ENCODE data around the gene RHOT2. TPM values are rescaled to one million over a fixed set of nuclear protein-coding genes. Genes with fewer than 3 reads are reported as not detected.

The RHOT2 gene
- total and polyA plus RNA-seq, 2 donors (not counting 3 experiments of a cell fraction or from before 2014, with no cell fraction given): 106 to 139 TPM

DNA sequence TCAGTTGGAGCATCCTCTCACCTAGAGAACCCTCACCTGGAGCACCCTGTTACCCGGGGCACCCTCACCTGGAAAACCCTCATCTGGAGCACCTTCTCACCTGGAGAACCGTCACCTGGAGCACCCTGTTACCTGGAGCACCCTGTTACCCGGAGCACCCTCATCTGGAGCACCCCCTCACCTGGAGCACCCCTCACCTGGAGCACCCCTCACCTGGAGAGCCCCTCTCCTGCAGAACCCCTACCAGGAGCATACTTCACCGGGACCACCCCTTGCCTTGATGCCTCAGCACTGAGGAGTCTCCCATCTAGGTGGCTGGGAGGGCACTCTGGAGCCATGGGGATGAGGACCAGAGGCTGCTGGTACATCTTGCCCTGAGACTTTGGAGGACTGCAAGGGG, 41.0 kb downstream of the RHOT2 start:
- Histone ChIP-seq H3K79me2 (ENCODE audit: control insufficient read depth, insufficient read depth, low read length) (no peaks in the 10 kb centered on the region), H3K4me3 (replicated peaks in 1 of 3; ENCODE audit: insufficient read depth in 1 of 3, low read depth in 1 of 3, low read length in 3 of 3) (no peak overlapping the region), H3K27ac (ENCODE audit: insufficient read depth, low read depth, low read length) (no peak overlapping the region), H3K27me3 (ENCODE audit: control insufficient read depth in 2 of 2, insufficient read depth in 2 of 2, low read length in 2 of 2) (peaks cover 19 to 27% of the 10 kb centered on the region in 2 experiments), H3K9me1 (replicated peaks; ENCODE audit: control insufficient read depth, extremely low read depth, insufficient read depth, low read length) (no peaks in the 10 kb centered on the region), H2AFZ (ENCODE audit: low read depth, low read length) (no peak overlapping the region), H4K20me1 (replicated peaks; ENCODE audit: control insufficient read depth, extremely low read depth, insufficient read depth, low read length) (no peaks in the 10 kb centered on the region), H3K9ac (replicated peaks; ENCODE audit: extremely low read depth, insufficient read depth, low read length) (no peak overlapping the region), H3K4me2 (ENCODE audit: insufficient read depth, low read length) (no peak overlapping the region), H3K4me1 (ENCODE audit: control insufficient read depth, extremely low read depth, insufficient read depth, low read length) (peaks cover under 1% of the 10 kb centered on the region), H3K9me3 (replicated peaks; ENCODE audit: control insufficient read depth, insufficient read depth, low read length) (no peaks in the 10 kb centered on the region), H3K36me3 (ENCODE audit: control insufficient read depth in 2 of 2, extremely low read depth in 1 of 2, insufficient read depth in 2 of 2, low read length in 2 of 2) (no peaks in the 10 kb centered on the region)
- CTCF ChIA-PET: interaction anchor here (2.4 kb wide), 1 partner anchor 348 kb away, joined by 17 read pairs; no protein-coding TSS in a partner anchor
- POLR2A ChIA-PET: no interaction called here
- DNase-seq (ENCODE audit: low read depth, low spot score) (no peak), FAIRE-seq (no peak)
- intact Hi-C loops (cut with micrococcal nuclease): no loop called here
- BruUV-seq (replicated peaks): no TSS peak
- dilution Hi-C loops (cut with MboI; ENCODE audit: extremely low pct_ligation_motif_present, low sequenced_read_pairs): no loop called here
- TF ChIP-seq GATA2 (IDR thresholded peaks at IDR 0.05; ENCODE audit: insufficient read depth, insufficient read length, low read depth, low read length): no peak

DNA sequence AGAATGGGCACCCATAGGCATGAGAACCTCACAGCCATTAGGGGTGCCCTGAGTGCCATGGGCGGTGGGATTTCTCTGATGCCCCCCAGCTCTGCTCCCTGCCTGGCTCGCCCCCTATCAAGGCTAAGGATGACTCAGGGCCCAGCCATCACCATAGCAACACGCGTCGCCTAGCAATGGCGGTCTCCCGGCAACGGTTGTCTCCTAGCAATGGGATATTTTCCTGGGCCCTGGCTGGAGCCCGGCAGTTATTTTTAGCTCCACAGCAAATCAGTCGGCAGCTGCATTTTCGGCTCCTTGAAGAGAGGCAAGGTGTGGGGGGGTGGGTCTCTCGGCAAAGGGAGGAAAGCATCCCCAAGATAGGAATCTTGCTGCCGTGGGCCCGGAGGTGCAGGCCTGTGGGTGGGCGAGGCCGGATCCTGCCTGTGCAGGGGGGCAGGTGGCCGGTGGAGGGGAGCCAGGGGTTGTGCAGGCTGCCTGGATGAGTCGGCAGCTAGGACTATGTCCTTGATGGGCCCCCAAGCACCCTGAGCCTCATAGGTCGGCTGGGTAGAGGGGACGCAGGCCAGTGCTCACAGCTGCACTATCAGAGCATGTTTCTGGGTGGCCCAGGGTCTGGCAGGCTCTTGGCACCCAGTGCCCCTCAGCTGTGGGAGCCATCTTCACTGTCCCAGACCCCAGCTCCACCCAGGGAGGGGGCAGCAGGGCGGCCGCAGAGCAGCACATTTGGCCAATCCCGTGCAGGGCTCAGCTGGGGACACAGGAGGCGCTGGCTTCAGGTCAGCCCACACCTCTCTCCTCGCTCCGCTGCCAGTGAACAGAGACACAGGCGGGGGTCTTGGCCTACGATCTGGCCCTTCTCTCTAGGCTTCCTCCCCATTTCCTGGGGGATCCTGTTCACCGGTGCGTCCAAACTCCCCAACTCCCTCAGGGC, 41.9 kb downstream of the RHOT2 start:
- POLR2A ChIA-PET: no interaction called here
- Histone ChIP-seq H3K36me3 (ENCODE audit: control insufficient read depth in 2 of 2, extremely low read depth in 1 of 2, insufficient read depth in 2 of 2, low read length in 2 of 2) (no peaks in the 10 kb centered on the region), H3K27me3 (ENCODE audit: control insufficient read depth in 2 of 2, insufficient read depth in 2 of 2, low read length in 2 of 2) (peaks cover 14 to 22% of the 10 kb centered on the region in 2 experiments), H2AFZ (ENCODE audit: low read depth, low read length) (no peak overlapping the region), H3K4me3 (replicated peaks in 1 of 3; ENCODE audit: insufficient read depth in 1 of 3, low read depth in 1 of 3, low read length in 3 of 3) (no peak overlapping the region), H3K9me1 (replicated peaks; ENCODE audit: control insufficient read depth, extremely low read depth, insufficient read depth, low read length) (no peaks in the 10 kb centered on the region), H3K9ac (replicated peaks; ENCODE audit: extremely low read depth, insufficient read depth, low read length) (no peak overlapping the region), H3K79me2 (ENCODE audit: control insufficient read depth, insufficient read depth, low read length) (no peaks in the 10 kb centered on the region), H3K4me1 (ENCODE audit: control insufficient read depth, extremely low read depth, insufficient read depth, low read length) (peaks cover 5% of the 10 kb centered on the region), H3K27ac (ENCODE audit: insufficient read depth, low read depth, low read length) (no peak overlapping the region), H3K4me2 (ENCODE audit: insufficient read depth, low read length) (no peak overlapping the region), H3K9me3 (replicated peaks; ENCODE audit: control insufficient read depth, insufficient read depth, low read length) (no peaks in the 10 kb centered on the region), H4K20me1 (replicated peaks; ENCODE audit: control insufficient read depth, extremely low read depth, insufficient read depth, low read length) (no peaks in the 10 kb centered on the region)
- FAIRE-seq: no peak
- intact Hi-C loops (cut with micrococcal nuclease) (no loop called here), dilution Hi-C loops (cut with MboI; ENCODE audit: extremely low pct_ligation_motif_present, low sequenced_read_pairs) (no loop called here)
- no TSS peak for BruUV-seq (replicated peaks)
- CTCF ChIA-PET: interaction anchor here (1.0 to 2.4 kb wide), 4 partner anchors 10 to 347 kb away, joined by 3 to 17 read pairs (median 4); partner anchors contain the start of gene WDR24
- no peak for DNase-seq (ENCODE audit: low read depth, low spot score)
- no peak for TF ChIP-seq POLR2AphosphoS5 (IDR thresholded peaks at IDR 0.05; ENCODE audit: insufficient read depth, low read depth, low read length)
- TF ChIP-seq MYC (IDR thresholded peaks at IDR 0.05; ENCODE audit: low read depth, low read length): no peak
- TF ChIP-seq, protein P1, sequence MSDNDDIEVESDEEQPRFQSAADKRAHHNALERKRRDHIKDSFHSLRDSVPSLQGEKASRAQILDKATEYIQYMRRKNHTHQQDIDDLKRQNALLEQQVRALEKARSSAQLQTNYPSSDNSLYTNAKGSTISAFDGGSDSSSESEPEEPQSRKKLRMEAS (IDR thresholded peaks at IDR 0.05; ENCODE audit: insufficient read depth, insufficient read length): peak; percentile 34
- no peak for TF ChIP-seq JUN (IDR thresholded peaks at IDR 0.05; ENCODE audit: borderline replicate concordance, insufficient read depth, insufficient read length, low read depth)
- peak; percentile 16 for TF ChIP-seq FOS (IDR thresholded peaks at IDR 0.05; ENCODE audit: borderline replicate concordance, insufficient read depth, low read length)

All from endothelial cell of umbilical vein (primary cell).